Gastroesophageal sphincter (tissue), 3 donors: ENCODE results near the gene KCNN4.

Experiments
- POLR2A ChIP-seq, 2 donors: fragments of 450-650 bp; IDR thresholded peaks; one replicate each; pipeline ENCODE4 v1.6.1; 2017; ENCODE audit warnings: antibody characterized with exemption in 2 of 2, mild to moderate bottlenecking in 2 of 2, moderate library complexity in 1 of 2
- TF ChIP-seq, protein P1 (sequence below), 4 experiments: fragments of 200-600 bp in 2 of 4; fragments of 450-650 bp in 2 of 4; sonication (generic) in 1 of 4; IDR thresholded peaks; one replicate each; pipeline ENCODE4 v1.5.1; 2017 to 2019; ENCODE audit warnings: antibody characterized with exemption in 4 of 4, mild to moderate bottlenecking in 2 of 4, moderate library complexity in 2 of 4

DNA sequence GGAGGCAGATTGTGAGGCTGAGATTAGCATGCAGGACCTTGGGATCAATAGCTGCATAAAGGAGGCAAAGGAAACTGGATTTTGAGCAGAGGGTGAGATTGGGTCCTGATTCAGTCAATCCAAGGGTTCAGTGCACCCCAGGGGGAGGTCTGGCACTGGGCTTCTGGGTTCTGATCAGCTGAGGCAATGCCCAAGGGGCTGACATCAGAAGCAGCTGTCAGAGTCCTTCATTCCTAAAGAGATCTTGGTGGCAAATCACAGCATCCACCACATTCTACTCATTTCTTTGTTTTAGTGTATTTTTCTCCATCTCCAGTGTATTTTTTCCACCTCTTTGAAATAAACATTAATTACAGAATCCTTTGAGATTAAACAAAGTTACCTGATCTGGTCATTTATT is 26.9 kb upstream of the KCNN4 start:
- TF ChIP-seq, protein P1, sequence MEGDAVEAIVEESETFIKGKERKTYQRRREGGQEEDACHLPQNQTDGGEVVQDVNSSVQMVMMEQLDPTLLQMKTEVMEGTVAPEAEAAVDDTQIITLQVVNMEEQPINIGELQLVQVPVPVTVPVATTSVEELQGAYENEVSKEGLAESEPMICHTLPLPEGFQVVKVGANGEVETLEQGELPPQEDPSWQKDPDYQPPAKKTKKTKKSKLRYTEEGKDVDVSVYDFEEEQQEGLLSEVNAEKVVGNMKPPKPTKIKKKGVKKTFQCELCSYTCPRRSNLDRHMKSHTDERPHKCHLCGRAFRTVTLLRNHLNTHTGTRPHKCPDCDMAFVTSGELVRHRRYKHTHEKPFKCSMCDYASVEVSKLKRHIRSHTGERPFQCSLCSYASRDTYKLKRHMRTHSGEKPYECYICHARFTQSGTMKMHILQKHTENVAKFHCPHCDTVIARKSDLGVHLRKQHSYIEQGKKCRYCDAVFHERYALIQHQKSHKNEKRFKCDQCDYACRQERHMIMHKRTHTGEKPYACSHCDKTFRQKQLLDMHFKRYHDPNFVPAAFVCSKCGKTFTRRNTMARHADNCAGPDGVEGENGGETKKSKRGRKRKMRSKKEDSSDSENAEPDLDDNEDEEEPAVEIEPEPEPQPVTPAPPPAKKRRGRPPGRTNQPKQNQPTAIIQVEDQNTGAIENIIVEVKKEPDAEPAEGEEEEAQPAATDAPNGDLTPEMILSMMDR (IDR thresholded peaks at IDR 0.05) = no peak
- no peak for TF ChIP-seq POLR2A (IDR thresholded peaks at IDR 0.05)
